ENCODE results near the gene KCNJ16.

The KCNJ16 gene

DNA sequence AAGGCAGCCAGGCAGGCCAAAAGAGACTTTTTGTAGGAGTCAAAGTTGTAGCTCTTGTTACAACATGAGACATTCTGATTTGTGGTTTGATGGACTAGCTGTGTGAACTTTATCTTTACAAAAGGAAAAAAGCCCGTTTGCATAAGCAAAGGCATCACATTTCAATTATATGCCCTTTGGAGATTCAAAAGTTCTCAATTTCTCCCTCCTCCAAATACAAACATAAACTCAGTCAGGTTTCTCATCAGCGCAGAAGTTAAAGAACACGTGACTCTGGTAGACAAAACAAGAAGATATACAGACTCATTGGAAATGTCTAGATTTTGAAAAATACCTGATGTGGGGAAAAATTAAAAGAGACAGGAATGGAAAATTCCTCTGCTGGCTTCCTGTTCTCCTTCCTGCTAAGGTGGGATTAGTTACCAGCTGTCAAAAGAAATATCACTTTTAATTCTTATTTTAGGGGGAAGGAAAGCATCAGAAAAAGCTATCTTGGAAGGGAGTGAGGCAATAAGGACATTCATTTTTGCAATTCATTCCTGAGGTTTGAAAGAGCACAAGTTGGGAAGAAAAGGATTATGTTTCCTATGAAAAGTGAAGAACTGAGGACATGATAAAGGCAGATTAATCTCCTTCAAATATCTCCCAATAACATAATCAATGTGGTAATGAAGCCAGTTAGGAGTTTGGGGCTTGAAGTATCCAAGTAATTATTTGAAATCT is 4.6 kb upstream of the KCNJ16 start:
- no peak for DNase-seq

DNA sequence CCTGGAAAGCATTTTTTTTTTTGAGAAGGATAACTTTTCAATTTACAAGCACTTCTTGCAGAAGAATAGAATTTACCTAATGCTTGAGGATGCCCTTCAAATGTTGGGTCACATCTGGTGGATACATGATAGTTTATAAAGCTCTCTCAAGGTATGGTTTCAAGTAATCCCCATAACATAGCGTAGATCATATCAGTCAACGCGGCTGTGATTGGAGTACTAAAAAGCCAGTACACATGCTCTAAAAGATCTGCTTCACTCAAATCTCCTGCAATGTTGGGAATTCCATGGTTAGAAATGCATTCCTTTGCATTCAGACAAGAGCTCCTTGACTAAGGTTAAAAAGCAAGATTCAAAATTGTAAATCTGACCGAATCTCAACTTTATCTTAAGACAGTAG is 3.9 kb upstream of the KCNJ16 start:
- no peak for DNase-seq

DNA sequence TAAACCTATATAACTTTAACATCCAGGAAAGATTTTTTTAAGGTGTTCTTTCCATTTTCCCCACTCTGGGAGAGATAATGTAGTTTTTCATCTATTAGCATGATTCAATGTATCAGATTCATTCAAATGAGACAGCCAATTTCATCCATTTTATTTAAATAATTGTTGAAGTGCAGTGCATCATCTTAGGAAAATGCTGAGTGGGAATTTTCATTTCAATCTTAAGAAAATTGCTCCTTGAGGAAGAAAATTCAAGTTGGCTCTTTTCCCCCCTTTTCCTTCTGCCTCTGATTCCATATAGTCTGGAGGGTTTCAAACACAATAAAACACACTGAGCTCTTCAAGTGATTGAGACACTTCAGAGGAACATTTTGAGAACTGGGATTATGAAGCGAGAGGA is 3.4 kb upstream of the KCNJ16 start:
- no peak for DNase-seq

DNA sequence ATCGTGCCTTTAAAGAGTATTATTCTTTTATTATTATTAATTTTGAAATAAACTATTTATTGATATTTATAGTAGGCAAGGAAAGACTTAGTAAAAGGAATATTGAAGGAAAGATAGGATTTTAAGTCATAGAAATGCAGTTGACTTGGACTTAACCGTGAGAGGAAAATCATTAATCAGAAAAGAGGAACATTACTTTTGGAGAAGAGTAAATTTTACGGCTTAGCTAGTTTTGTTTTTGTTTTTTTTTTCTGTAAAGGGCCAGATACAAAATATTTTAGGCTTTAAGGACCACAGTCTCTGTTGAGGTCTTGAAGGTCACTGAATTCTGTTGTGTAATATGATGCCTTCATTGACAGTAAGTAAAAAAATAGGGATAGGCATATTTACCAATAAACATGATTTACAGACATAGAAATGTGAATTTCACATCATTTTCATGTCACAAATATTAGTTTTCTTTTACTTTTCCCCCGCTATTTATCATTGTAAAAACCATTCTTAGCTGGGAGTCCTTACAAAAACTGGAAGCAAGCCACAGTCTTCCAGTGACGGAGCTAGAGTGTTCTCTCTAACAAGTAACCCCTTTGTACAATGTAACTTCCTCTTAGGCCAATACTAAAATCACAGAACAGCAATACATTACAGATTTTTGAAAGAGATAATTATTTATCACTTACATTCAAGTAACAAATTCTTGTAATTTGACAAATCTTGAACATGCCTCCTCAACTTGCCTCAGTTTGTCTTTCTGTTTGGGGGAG is 2.3 kb upstream of the KCNJ16 start:
- no peak for DNase-seq

DNA sequence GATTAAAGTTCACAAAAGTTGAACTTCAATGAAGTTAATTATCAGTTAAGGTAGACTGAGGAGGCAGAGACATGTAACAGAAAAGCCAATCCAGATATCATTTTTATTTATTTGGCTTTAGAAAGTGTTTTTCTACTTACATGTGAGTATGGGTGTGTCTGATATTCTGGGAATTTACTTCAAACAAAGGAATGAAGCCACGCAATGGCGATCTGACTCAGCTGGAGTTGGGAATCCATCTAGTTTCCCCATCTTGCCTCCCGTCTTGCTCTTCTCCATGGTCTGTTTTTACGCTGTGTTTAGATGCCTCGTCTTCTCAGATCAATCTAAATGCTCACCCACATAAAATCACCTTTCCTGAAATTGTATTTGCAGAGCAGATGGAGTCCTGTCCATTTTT is 1.7 kb upstream of the KCNJ16 start:
- no peak for DNase-seq

DNA sequence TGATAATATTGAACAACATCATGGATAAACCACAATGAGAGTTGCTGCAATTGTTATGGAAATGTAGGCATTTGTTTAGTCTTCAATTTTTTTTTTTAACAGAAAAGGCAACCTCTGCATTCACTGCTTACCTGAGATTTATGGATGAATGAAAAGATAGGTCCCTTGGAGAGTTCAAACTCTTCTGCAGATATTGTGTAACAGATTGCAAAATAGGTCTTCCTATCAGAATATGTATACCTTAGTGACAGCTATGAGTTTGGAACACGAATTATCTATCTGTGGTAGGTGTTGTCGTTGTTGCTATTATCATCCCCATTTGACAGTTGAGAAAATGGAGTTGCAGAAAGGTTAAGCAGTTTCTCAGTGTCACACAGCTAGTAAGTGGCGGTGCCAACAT is 1.2 kb upstream of the KCNJ16 start:
- no peak for DNase-seq

DNA sequence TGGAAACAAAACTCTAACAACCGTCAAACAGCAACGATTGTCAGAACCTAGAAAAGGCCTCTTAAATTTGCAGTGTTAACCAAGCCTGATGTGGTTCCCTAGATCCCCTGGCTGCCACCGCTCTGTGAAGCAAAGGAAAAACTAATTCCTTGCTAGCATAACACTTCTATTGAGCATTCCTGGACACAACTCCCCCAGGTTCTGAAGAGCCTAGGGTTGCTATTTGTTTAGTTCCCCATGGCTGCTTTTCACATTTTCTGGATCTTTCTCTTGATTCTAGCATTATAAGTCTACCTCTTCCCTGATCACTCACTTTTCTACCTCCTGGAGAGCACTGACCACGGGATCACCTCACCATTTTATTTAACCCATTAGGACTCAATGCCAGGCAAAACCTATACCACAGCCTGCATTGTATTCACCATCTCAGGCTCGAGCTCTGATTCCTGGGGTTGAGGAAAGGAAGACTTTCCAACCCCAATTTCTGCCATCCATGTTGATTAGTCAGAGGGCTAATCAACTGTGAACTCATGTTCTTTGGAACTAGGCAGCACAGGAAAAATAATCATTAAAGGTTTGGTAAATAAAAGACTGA is 692 bp upstream of the KCNJ16 start:
- DNase-seq, result no peak

DNA sequence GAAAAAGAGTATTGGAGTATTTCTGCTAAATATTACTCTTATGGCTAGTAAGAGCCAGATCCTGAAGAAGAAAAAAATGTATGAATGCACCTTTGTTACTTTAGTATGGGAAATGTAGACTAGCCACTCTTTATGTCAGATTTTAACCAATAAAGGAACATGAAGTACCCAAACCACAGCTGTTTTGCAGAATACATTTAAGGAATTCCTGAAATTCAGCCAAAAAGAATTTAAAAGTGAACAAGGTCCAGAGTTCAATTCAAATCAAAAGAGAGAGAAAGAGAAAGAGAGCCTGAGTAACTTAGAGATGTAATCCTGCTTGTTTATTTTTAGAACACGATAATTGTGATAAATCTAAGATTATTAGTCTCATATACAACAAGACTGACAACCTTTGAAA is 1.2 kb downstream of the KCNJ16 start:
- DNase-seq, result no peak

DNA sequence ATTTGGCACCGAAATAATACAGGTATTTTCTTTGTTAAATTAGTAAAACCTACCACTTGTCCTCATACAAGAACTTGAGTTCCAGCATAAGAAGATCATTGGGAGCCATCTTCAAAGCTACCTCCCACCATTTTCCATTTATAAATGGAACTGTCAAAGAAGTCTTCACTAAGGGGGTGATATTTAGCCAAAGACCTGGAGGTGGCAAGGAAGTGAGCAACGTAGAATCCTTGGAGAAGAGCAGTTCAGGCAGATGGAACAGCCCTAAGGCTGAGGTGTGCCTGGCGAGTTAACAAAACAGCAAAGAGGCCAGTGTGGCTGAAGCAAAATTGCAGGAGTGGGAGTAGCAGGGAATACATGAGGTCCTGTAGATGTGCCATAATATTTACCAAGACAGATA is 1.8 kb downstream of the KCNJ16 start:
- no peak for DNase-seq

DNA sequence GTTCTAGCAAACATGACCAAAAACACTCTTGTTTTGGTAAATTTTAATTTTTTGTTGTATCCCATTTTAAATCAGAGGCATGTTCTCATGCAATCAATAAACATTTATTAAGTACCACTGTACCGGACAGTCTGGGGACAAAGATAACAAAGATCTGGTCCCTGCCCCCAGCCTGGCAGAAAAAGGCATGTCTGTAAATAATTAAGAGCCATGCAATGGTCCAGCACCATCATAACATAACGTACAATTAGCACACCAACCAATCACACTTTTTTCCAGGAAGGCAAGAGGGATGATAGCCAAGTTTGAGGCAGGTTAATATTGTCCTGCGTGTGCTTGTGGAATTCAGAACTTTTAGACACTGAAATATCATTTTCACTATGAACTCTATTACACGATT is 3.5 kb downstream of the KCNJ16 start:
- DNase-seq, result no peak

DNA sequence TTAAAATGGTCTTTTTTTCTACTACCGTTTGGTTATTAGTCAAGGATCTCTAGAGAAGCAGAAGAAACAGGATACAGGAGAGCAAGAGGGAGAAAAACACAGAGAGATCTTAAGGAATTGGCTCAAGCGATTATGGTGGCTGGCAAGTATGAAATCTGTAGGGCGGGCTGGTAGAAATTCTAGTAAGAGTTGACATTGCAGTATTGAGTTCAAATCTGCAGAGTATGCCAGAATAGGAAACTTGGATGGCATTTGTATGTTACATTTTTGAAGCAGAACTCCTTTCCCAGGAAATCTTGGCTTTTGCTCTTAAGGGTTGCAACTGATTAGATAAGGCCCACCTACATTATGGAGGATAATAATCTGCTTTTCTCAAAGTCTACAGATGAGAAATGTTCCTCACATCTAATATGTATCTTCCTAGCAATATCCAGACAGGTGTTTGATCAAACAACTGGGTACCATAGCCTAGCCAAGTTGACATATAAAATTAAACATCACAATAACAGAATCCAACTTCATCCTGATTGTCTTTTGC is 4.0 kb downstream of the KCNJ16 start:
- no peak for DNase-seq

DNA sequence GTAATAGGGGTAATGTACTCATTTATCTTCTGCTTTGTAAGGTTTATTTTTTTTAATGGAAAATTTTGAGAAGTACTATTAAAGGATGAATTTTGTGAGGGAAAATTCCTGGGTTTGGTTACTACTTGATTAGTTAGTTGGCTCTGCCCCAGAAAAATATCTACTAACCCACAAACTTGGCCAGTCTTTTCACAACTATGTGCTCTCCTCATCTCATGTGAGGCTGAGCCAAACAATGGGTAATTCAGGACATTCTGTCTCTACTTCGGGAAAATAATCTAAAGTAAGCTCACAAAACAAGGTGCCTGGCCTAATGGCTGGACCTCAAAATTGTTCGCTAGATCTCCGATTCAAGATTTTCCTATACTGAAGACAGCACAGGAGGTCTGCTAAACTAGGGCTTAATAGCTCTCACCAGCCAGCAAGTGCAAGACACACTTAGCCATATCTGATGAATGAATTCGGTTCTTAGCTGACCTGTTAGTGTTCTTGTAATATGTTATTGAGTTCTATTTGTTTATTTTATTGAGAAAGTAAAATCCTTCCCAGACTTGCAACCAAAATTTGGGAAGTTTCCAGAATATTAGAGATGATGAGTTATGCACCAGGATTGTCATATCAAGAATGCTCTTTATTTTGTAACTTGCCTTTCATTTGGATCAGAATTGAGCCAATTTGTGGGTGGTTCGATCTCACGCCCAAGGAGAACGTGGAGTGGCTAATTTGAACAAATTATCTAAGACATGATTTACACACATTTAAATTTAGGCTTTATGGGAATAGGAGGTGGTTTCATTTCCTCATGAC is 5.7 kb downstream of the KCNJ16 start:
- DNase-seq, result no peak

DNA sequence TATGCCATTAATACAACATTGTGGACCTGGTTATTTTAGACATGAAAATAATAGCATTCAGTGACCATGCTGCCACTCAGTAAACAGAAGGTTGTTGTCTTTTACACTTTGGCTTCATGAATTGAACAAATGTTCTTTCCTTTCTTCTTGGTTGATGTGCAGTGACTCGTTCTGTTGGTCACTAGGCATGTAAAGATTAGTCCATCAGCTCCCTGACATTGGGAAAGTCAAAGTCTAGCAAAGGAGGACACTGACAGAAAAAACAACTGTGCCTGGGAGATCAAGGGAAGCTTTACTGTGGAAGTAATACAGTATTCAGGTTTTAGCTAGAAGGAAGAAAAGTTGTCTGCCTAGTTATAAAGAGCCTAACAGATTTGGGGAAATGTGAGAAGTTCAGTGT is 6.9 kb downstream of the KCNJ16 start:
- DNase-seq, result no peak

DNA sequence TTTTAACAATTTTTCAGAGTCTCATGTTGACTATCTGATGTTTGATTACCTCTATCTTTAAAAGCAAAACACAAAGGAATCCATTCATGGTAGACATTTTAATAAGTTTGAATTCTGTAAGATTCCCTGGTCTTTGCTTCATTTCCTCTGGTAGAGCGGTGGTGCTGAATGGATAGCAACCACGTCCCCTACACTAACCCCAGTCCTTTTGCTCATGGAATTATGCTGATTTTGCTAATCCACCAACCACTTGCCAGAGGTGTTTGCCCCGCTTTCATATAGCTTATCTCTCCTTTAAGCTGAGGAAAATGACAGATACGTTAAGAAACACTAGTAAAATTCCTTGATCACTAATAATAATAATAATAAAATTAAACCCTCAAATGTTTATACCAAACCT is 9.5 kb downstream of the KCNJ16 start:
- DNase-seq, result no peak

DNA sequence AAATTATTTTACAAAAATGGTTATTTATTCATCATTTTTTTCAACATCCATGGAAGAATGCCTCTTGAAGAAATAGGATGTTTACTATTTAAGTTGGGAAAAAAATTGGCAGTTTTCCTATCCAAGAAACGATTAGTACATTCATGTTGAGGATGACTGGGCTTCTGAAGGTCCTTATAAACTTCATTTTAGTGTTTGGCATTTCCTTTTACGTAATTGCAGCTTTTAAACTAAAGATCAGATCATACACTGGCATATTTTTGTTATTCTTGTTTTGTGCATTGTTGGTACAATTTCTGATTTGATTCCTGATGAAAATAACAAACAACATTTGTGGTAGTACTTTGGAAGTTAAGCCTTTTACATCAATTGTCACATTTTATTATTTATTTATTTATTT is 11.5 kb downstream of the KCNJ16 start:
- DNase-seq, result no peak

DNA sequence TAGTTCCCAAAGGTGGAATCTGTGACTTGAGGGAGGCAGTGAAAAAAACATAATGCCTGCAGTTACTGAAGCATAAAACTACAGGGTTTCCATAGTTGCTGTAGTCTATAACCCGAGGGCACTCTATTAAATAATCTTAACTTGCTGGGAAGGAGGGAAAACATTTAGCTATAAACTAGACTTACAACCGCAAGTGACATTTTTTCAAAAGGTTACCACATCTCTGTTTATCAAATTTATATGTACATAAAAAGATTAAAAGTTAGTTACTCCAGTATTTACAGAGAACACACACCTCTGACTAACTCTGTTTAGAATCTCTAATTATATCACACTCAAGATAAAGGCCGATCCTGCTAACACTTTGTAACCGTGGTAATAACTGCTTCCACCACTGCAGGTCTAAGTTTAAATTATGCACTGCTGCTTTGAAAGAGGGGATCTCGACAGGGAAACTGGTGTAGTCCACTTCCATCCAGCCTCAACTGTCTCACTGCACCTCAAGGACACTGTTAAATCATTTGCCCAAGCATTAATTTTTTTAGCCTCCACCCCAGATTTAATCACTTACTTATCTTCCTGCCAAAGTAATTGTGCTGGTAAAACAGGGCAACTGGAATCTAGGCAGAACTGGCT is 14.6 kb downstream of the KCNJ16 start:
- no peak for DNase-seq

DNA sequence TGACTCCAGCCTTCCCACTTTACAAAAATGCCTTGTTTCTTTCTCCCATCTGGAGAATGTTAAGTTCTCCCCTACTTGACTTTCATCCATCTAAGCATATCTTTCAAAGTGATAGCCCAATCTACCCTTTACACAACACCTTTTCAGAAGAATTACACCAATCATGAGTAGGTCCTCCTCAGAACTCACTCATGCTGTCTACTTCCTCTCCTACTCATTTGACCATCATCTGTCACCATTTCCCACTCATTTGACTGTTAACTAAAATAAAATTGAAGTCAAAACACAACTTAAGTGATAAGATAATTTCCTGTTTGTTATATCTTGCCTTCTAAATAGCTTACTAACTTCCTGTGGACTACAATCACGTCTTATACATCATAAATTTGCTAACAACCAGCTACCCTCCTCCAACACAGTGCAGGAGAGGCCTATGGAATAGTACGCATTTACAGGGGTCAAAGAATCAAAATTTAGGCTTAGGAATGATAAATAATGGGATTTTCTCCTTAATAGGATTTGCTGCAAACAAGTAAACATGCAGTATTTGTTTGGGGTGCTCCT is 16.1 kb downstream of the KCNJ16 start:
- no peak for DNase-seq

DNA sequence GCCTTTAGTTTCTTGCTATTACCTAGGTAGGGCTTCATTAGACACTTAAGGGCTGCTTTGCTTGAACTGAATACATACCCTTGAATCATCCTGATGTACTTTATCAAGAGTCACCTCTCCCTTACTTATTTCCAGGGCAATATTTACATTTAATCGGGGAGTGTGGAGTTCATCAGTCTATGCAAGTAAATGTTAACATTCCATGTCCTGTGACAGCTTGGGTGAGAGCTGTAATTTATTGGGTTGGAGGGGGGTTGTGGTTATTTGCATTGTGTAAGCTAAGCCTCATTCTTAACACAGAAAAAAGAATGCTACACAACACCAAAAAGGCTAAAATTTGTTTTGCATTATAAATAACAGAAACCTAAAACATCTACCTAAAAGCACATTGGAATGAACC is 16.7 kb downstream of the KCNJ16 start:
- no peak for DNase-seq

DNA sequence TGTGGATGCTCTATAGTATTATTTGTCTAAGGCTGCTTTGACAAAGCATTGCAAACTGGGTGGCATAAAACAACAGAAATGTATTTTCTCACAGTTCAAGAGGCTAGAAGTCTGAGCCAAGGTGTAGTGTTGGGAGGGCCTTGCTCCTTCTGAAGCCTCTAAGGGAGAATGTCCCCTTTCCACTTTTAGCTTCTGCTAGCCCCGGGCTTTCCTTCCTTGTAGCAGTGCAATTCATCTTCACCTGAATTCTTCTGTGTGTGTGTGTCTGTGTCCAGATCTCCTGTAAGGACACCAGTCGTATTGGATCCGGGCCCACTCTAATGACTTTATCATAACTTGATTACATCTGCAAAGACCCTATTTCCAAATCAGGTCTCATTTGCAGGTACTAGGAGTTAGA is 18.1 kb downstream of the KCNJ16 start:
- no peak for DNase-seq

DNA sequence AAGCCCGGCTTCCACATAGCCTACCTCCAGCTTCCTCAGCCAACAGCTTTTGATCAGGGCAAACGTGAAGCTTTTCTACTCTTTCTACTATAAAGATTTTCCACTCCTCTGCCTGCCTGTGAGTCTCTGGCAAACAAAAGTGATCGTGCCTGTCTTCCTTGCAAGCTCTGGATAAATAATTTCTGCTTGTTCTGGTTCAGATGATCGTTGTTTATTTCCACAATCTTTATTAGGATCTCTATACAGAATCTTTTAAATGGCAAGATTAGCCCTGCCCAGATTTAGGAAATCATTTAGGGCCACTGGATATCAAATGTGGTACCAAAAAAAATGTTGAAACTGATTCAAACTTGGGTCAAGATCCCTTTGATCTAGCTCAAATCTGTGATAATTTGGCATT is 20.4 kb downstream of the KCNJ16 start:
- no peak for DNase-seq

DNA sequence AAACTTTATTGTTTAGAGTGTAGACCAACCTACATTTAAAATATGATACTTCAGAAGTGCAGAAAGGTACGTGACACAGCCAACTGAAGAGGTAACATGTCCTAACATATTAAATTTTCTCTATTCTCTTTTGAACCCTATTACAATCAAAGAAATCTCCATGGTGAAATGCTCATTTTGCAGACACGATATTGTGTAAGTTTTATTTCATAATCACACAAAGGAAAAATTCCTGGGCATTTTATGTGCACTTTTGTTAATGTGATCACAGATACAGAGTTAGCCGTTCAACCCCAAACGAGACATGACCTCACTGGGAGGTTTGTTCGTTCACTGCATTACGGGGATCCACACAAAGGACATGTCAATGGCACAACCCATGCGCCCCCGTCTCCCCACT is 21.8 kb downstream of the KCNJ16 start:
- no peak for DNase-seq

DNA sequence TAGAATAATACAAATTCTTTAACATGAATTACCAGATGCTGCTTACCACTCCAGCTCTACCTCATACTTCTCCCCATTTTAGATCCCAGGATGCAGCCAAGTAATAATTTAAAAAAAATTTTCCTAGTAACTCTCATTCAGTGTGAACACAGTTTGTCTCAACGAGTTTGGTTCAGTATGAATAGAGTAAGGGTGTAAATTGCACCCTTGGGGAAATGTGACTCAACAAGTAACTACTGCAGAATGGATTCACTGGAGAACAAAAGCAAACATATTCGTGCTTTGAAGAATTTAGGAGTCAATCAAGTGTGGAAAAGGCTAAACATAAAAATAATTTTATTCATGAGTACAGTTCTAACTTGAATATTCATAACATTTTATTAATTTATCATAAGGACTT is 23.0 kb downstream of the KCNJ16 start:
- DNase-seq, result no peak

Data from stimulated activated naive CD4-positive, alpha-beta T cell (primary cell).